MM.1S (cell line): ENCODE measurements around the gene GXYLT1.

Experiments used
- DNase-seq: peaks from one replicate; pipeline ENCODE4 v3.0.0-alpha.2; 2015
- H2AFZ ChIP-seq: fragments of 300-600 bp; sonication (generic); 2 replicates; pipeline ENCODE4 v1.6.0; 2016; ENCODE audit warnings: antibody characterized with exemption, low read length
- H3F3A ChIP-seq: fragments of 300-600 bp; sonication (generic); 2 replicates; pipeline ENCODE4 v1.6.1; 2016; ENCODE audit warnings: mild to moderate bottlenecking, antibody characterized with exemption, low read length, moderate library complexity, mixed read lengths; ENCODE audit not compliant: insufficient read depth
- H3K27ac ChIP-seq: fragments of 300-600 bp; sonication (generic); 2 replicates; pipeline ENCODE4 v1.5.1; 2016; ENCODE audit warnings: mild to moderate bottlenecking, low read length
- H3K27me3 ChIP-seq: fragments of 300-600 bp; sonication (generic); replicated peaks from 2 replicates; pipeline ENCODE4 v1.6.0; 2016; ENCODE audit warnings: low read length; ENCODE audit not compliant: insufficient read depth
- H3K36me3 ChIP-seq: fragments of 300-600 bp; sonication (generic); replicated peaks from 2 replicates; pipeline ENCODE4 v1.6.1; 2016; ENCODE audit warnings: mild to moderate bottlenecking, low read length, mixed read lengths; ENCODE audit not compliant: insufficient read depth
- H3K4me1 ChIP-seq: fragments of 300-600 bp; sonication (generic); 2 replicates; pipeline ENCODE4 v1.6.1; 2016; ENCODE audit warnings: low read length, mixed read lengths
- H3K4me2 ChIP-seq: fragments of 300-600 bp; sonication (generic); 2 replicates; pipeline ENCODE4 v1.6.0; 2016; ENCODE audit warnings: low read depth, low read length
- H3K4me3 ChIP-seq: fragments of 300-600 bp; sonication (generic); 2 replicates; pipeline ENCODE4 v1.5.1; 2016; ENCODE audit warnings: low read length, mixed read lengths
- H3K79me2 ChIP-seq: fragments of 300-600 bp; sonication (generic); 2 replicates; pipeline ENCODE4 v1.6.1; 2016; ENCODE audit warnings: mixed run types, low read length, mixed read lengths
- H3K9ac ChIP-seq: fragments of 300-600 bp; sonication (generic); 2 replicates; pipeline ENCODE4 v1.6.1; 2016; ENCODE audit warnings: low read length, mixed read lengths
- H3K9me2 ChIP-seq: fragments of 300-600 bp; sonication (generic); replicated peaks from 2 replicates; pipeline ENCODE4 v1.6.1; 2016; ENCODE audit warnings: mild to moderate bottlenecking, low read length, mixed read lengths; ENCODE audit not compliant: insufficient read depth
- H3K9me3 ChIP-seq: fragments of 300-600 bp; sonication (generic); replicated peaks from 2 replicates; pipeline ENCODE4 v1.6.1; 2016; ENCODE audit warnings: mild to moderate bottlenecking, low read length, mixed read lengths; ENCODE audit not compliant: insufficient read depth
- H4K20me1 ChIP-seq: fragments of 300-600 bp; sonication (generic); 2 replicates; pipeline ENCODE4 v1.6.1; 2016; ENCODE audit warnings: mild to moderate bottlenecking, low read length, moderate library complexity, mixed read lengths; ENCODE audit not compliant: insufficient read depth
- CTCF ChIP-seq: fragments of 300-600 bp; sonication (generic); IDR thresholded peaks from 2 replicates; pipeline ENCODE4 v1.5.1; 2016; ENCODE audit warnings: antibody characterized with exemption, low read length, mixed read lengths
- EZH2 ChIP-seq: fragments of 300-600 bp; sonication (generic); optimal IDR thresholded peaks from 2 replicates; pipeline ENCODE3; 2017; ENCODE audit warnings: low read depth, mild to moderate bottlenecking, antibody characterized with exemption, low read length, mixed read lengths
- EZH2phosphoT487 ChIP-seq: fragments of 300-600 bp; sonication (generic); IDR thresholded peaks from 2 replicates; pipeline ENCODE4 v1.6.1; 2018; ENCODE audit warnings: antibody characterized with exemption, low read length

Gene GXYLT1

GRCh38 chr12:42182394-42182793, 37.7 kb upstream of the GXYLT1 start:
- H4K20me1 ChIP-seq = no peaks in the 10 kb centered on the region
- no peak overlapping the region for H3K4me2 ChIP-seq
- no peaks in the 10 kb centered on the region for H3K79me2 ChIP-seq
- no peak overlapping the region for H3K4me3 ChIP-seq
- H3K27me3 ChIP-seq = no peaks in the 10 kb centered on the region
- H3K9ac ChIP-seq = no peak overlapping the region
- H3K36me3 ChIP-seq = no peaks in the 10 kb centered on the region
- no peaks in the 10 kb centered on the region for H3K9me3 ChIP-seq
- TF ChIP-seq CTCF (no peak), EZH2phosphoT487 (no peak), EZH2 (no peak)
- DNase-seq = no peak
- H3K9me2 ChIP-seq = no peaks in the 10 kb centered on the region
- H2AFZ ChIP-seq = no peak overlapping the region
- H3K27ac ChIP-seq = no peak overlapping the region
- H3K4me1 ChIP-seq = no peaks in the 10 kb centered on the region
- H3F3A ChIP-seq = no peaks in the 10 kb centered on the region

- Histone ChIP-seq H3K27me3 (no peaks in the 10 kb centered on the region), H2AFZ (no peak overlapping the region), H3K4me1 (no peaks in the 10 kb centered on the region), H3K9me3 (no peaks in the 10 kb centered on the region), H3K4me3 (no peak overlapping the region), H3K9ac (no peak overlapping the region), H3K9me2 (no peaks in the 10 kb centered on the region), H3K36me3 (no peaks in the 10 kb centered on the region), H3K79me2 (no peaks in the 10 kb centered on the region), H3K4me2 (no peak overlapping the region), H3F3A (no peaks in the 10 kb centered on the region), H4K20me1 (no peaks in the 10 kb centered on the region), H3K27ac (no peak overlapping the region)
- no peak for TF ChIP-seq EZH2phosphoT487
- TF ChIP-seq CTCF = no peak
- no peak for TF ChIP-seq EZH2
- no peak for DNase-seq
Measured at GRCh38 chr12:42180990-42181596, 36.4 kb upstream of the GXYLT1 start.

GRCh38 chr12:42178101-42178500, 33.4 kb upstream of the GXYLT1 start:
- no peak overlapping the region for H3K4me3 ChIP-seq
- no peak overlapping the region for H3K27ac ChIP-seq
- no peaks in the 10 kb centered on the region for H3K36me3 ChIP-seq
- H3K79me2 ChIP-seq = peaks cover 4% of the 10 kb centered on the region; the same call in 1 of the 2 replicates
- no peak overlapping the region for H3K4me2 ChIP-seq
- no peaks in the 10 kb centered on the region for H3F3A ChIP-seq
- no peak overlapping the region for H3K9ac ChIP-seq
- TF ChIP-seq CTCF = no peak
- no peak for TF ChIP-seq EZH2phosphoT487
- no peak for TF ChIP-seq EZH2
- no peak overlapping the region for H2AFZ ChIP-seq
- no peak for DNase-seq
- no peaks in the 10 kb centered on the region for H3K9me2 ChIP-seq
- H4K20me1 ChIP-seq = no peaks in the 10 kb centered on the region
- no peaks in the 10 kb centered on the region for H3K9me3 ChIP-seq
- H3K27me3 ChIP-seq = no peaks in the 10 kb centered on the region
- no peaks in the 10 kb centered on the region for H3K4me1 ChIP-seq
